GM12878 (cell line): ENCODE results near the gene SLC25A33. TPM values are rescaled to one million over a fixed set of nuclear protein-coding genes. Genes with fewer than 3 reads are reported as not detected.

Experiments
- ATAC-seq: fragments of 200-7000 bp; cut with Tn5 transposase; 3 replicates; pipeline ENCODE4 v1.9.1; 2020; ENCODE audit warnings: mild to moderate bottlenecking, moderate library complexity
- BruUV-seq: library from RNA; stranded (reverse); fragments of 400-500 nt; replicated peaks from 2 replicates; lab custom pipeline; 2021; lab: Mats Ljungman, UMichigan
- CTCF ChIA-PET: fragments of 300-600 bp; sonication (Branson Sonifier 250); formaldehyde crosslinking; extraction: SDS; loops from one replicate; lab custom pipeline; 2021; ENCODE audit warnings: inconsistent platforms; lab: Yijun Ruan, JAX
- POLR2A ChIA-PET: fragments of 350-600 bp; formaldehyde crosslinking; extraction: SDS; loops from one replicate; lab custom pipeline; 2021; ENCODE audit warnings: inconsistent platforms; lab: Charles Lee
- RAD21 ChIA-PET: fragments of 300-600 bp; sonication (Branson Sonifier 250); formaldehyde crosslinking; loops from one replicate; lab custom pipeline; 2023; ENCODE audit warnings: antibody characterized with exemption; ENCODE audit not compliant: unreplicated experiment; lab: Charles Lee
- SMC1A ChIA-PET: fragments of 300-600 bp; sonication (Branson Sonifier 250); formaldehyde crosslinking; loops from one replicate; lab custom pipeline; 2023; ENCODE audit not compliant: unreplicated experiment, uncharacterized antibody; lab: Charles Lee
- DNase-seq: peaks from one replicate; pipeline ENCODE4 v3.0.0-alpha.2; 2011; ENCODE audit warnings: low read depth, low spot score
- FAIRE-seq: peaks from 3 replicates; lab custom pipeline; 2011; peaks lifted over from hg19 to GRCh38; lab: Jason Lieb, UNC
- H2AFZ ChIP-seq: 2 replicates; pipeline ENCODE4 v1.6.0; 2011; ENCODE audit warnings: low read depth, low read length, control low read depth; ENCODE audit not compliant: control insufficient read depth
- H3K27ac ChIP-seq: 2 replicates; pipeline ENCODE4 v1.5.1; 2011; ENCODE audit warnings: control low read depth; ENCODE audit not compliant: control insufficient read depth, insufficient read depth
- H3K27me3 ChIP-seq, 2 experiments: replicated peaks in 1 of 2; 2 replicates each; pipeline versions ENCODE4 v1.6.0 to v1.6.1; 2011; ENCODE audit warnings: low read length in 1 of 2; ENCODE audit not compliant: control insufficient read depth in 2 of 2, insufficient read depth in 2 of 2
- H3K36me3 ChIP-seq, 2 experiments: 2 replicates each; pipeline ENCODE4 v1.5.1; 2011; ENCODE audit warnings: low read length in 1 of 2; ENCODE audit not compliant: control insufficient read depth in 2 of 2, insufficient read depth in 2 of 2
- H3K4me1 ChIP-seq: 2 replicates; pipeline ENCODE4 v1.6.1; 2011; ENCODE audit warnings: mild to moderate bottlenecking, low read length, moderate library complexity, mixed read lengths; ENCODE audit not compliant: control insufficient read depth, insufficient read depth
- H3K4me2 ChIP-seq: 2 replicates; pipeline ENCODE4 v1.6.0; 2011; ENCODE audit warnings: control low read depth; ENCODE audit not compliant: control insufficient read depth, insufficient read depth
- H3K4me3 ChIP-seq: fragments of 200-600 bp; sonication (generic); 2 replicates; pipeline ENCODE4 v1.5.1; 2016
- H3K79me2 ChIP-seq: 2 replicates; pipeline ENCODE4 v1.6.0; 2011; ENCODE audit warnings: low read length; ENCODE audit not compliant: control insufficient read depth, insufficient read depth
- H3K9ac ChIP-seq: 2 replicates; pipeline ENCODE4 v1.8.0; 2011; ENCODE audit warnings: low read length, control low read depth, mixed read lengths; ENCODE audit not compliant: control insufficient read depth, insufficient read depth
- H3K9me3 ChIP-seq: replicated peaks from 3 replicates; pipeline ENCODE4 v1.5.1; 2011; ENCODE audit warnings: mild to moderate bottlenecking, low read length; ENCODE audit not compliant: control insufficient read depth, insufficient read depth
- H4K20me1 ChIP-seq: 2 replicates; pipeline ENCODE4 v1.6.0; 2011; ENCODE audit not compliant: control insufficient read depth, insufficient read depth
- CHD2 ChIP-seq: IDR thresholded peaks from 2 replicates; pipeline ENCODE4 v1.6.1; 2011; ENCODE audit warnings: low read depth, low read length, improper control_type of control experiment, borderline replicate concordance
- MEF2A ChIP-seq: IDR thresholded peaks from 2 replicates; pipeline ENCODE4 v1.6.1; 2011; ENCODE audit warnings: low read depth, mild to moderate bottlenecking, low read length, moderate library complexity; ENCODE audit not compliant: insufficient read depth
- MTA2 ChIP-seq: fragments of 450-650 bp; IDR thresholded peaks from 2 replicates; pipeline ENCODE4 v1.6.1; 2016; ENCODE audit warnings: low read depth, mild to moderate bottlenecking, moderate library complexity
- MTA3 ChIP-seq: IDR thresholded peaks from 2 replicates; pipeline ENCODE4 v1.6.1; 2012; ENCODE audit warnings: low read length, inconsistent platforms, borderline replicate concordance
- SMAD1 ChIP-seq: fragments of 450-650 bp; IDR thresholded peaks from 2 replicates; pipeline ENCODE4 v1.6.1; 2018; ENCODE audit warnings: mild to moderate bottlenecking, low read depth; ENCODE audit not compliant: partially characterized antibody
- WGBS: methylation state at CpG from one replicate; pipeline ENCODE4 v1.1.6; 2016; ENCODE audit warnings: low lambda C conversion rate; ENCODE audit not compliant: insufficient replicate concordance, insufficient coverage; ENCODE audit errors: missing lambda C conversion rate; 5-methylcytosine and 5-hydroxymethylcytosine counted together
- in situ Hi-C: fragments of 300-500 bp; cut with MboI; formaldehyde crosslinking; loops from 9 replicates; pipeline ENCODE4 v1.14.3; 2018; ENCODE audit warnings: mixed read lengths
- intact Hi-C: fragments of 100-400 bp; cut with micrococcal nuclease; formaldehyde crosslinking; loops from one replicate; pipeline ENCODE4 v1.14.2; 2022; ENCODE audit not compliant: unreplicated experiment
- polyA plus RNA-seq, 11 experiments: library from polyadenylated mRNA; depleted of rRNA in 4 of 11; unstranded in 6 of 11; stranded (reverse) in 5 of 11; fragments of >200 nt; fragmentation: Nextera tagmentation in 4 of 11; fragmentation: Illumina TruSeq in 1 of 11; extraction: Ambion mirVana in 4 of 11; extraction: Trizol in 1 of 11; gene quantifications; 1 replicate in 1 of 11; 2 replicates in 10 of 11; pipeline versions ENCODE4 v1.2.1 to v1.2.3, GENCODE V29; 2011 to 2016; ENCODE audit warnings: inconsistent platforms in 2 of 11, missing spikeins in 2 of 11, low read depth in 1 of 11
- total RNA-seq, 4 experiments: library from RNA; depleted of rRNA in 3 of 4; stranded (reverse); fragments of >200 nt in 3 of 4; fragmentation: Illumina TruSeq in 1 of 4; extraction: Trizol in 1 of 4; gene quantifications; 2 replicates each; pipeline versions ENCODE4 v1.2.1 to v1.2.3, GENCODE V29; 2013 to 2021

SLC25A33 gene
- total and polyA plus RNA-seq, 10 of the 15 experiments (the other 5 are each of a cell fraction or from before 2014, with no cell fraction given): 1.7 to 11.2 (median 8.4) TPM

GRCh38 chr1:9596415-9597123 is 57.3 kb downstream of the SLC25A33 start:
- H3K27ac ChIP-seq: no peak overlapping the region
- no peak overlapping the region for H3K9ac ChIP-seq
- SMC1A ChIA-PET: no interaction called here
- intact Hi-C loops (no loop called here), in situ Hi-C loops (no loop called here)
- TSS peak; percentile 47 for BruUV-seq
- peaks cover 10 to 25% of the 10 kb centered on the region in 2 experiments; a peak in 3 of 4 replicates for H3K36me3 ChIP-seq
- DNase-seq (no peak), FAIRE-seq (no peak), ATAC-seq (no peak)
- H3K4me3 ChIP-seq: no peak overlapping the region
- 92% methylated on average over 24 of the region's 27 CpGs for WGBS
- no peak overlapping the region for H2AFZ ChIP-seq
- RAD21 ChIA-PET: no interaction called here
- peaks cover 28% of the 10 kb centered on the region for H3K79me2 ChIP-seq
- TF ChIP-seq CHD2 (no peak), MEF2A (no peak), MTA3 (no peak), SMAD1 (no peak), MTA2 (no peak)
- H4K20me1 ChIP-seq: peaks cover 3% of the 10 kb centered on the region; the same call in 1 of the 2 replicates
- CTCF ChIA-PET: interaction anchor here (0.9 kb wide), 1 partner anchor 12 kb away, joined by 3 read pairs; no protein-coding TSS in a partner anchor
- H3K9me3 ChIP-seq: no peaks in the 10 kb centered on the region
- H3K4me1 ChIP-seq: peaks cover 10% of the 10 kb centered on the region
- H3K27me3 ChIP-seq: no peaks in the 10 kb centered on the region
- POLR2A ChIA-PET: interaction anchor here (0.6 kb wide), 1 partner anchor 927 kb away, joined by 8 read pairs; no protein-coding TSS in a partner anchor
- H3K4me2 ChIP-seq: no peak overlapping the region
